HL-60/S4 treated with phorbol 12-myristate 13-acetate at 8.2 ng/mL for 4 days and 3 days (cell line): ENCODE results near the gene ENO4.

Experiments
- in situ Hi-C: fragments of 300-500 bp; cut with MboI; formaldehyde crosslinking; loops from 2 replicates; pipeline ENCODE4 v1.15.0; 2022; ENCODE audit warnings: low sequenced_read_pairs

ENO4 gene

DNA sequence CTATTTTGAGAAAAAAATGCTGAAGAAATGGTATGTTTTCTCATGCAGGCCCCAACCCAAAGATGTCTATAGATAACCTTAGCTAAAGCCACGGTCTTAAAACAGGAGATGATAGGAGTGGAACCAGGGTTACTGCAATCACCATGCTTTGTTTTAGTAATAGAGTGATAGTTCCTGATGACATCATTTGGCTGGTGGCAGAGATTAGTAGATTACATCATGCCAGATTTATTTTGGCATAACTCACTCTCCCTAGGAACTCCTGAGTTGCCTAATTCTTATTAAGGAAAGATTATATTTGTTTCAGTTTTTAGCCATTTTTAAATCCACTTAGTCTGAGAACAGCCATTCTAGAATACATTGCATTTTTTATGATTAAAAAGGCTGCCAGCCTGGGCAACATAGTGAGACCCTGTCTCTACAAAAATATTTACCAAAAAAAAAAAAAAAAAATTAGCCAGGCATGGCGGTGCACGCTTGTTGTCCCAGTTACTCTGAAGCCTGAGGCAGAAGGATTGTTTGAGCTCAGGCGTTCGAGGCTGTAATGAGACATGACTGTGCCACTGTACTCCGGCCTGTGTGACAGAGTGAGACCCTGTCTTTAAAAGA, 17.8 kb downstream of the ENO4 start:
- in situ Hi-C loops: no loop called here

DNA sequence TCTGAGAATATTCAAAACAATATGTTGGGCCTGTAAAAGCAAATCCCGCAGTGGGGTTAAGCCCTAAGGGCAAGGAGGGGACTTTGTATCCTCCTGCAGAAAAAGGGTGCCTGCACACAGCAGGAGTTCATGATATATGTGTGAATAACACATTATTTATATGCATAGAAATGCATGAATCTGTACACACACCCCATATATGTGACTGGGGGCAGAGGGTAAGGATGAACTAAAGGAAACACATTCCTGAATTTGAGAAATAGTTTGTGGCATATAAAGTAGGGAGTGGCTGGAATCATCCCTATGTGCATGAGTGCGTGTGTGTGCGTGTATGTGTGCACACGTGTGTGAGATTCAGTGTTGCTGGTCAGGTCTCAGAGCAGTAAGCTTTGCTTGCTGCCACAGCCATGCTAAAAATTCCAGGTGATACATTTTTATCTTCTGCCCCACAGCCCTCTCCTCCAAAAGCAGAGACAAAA, 18.9 kb downstream of the ENO4 start:
- in situ Hi-C loops: no loop called here

DNA sequence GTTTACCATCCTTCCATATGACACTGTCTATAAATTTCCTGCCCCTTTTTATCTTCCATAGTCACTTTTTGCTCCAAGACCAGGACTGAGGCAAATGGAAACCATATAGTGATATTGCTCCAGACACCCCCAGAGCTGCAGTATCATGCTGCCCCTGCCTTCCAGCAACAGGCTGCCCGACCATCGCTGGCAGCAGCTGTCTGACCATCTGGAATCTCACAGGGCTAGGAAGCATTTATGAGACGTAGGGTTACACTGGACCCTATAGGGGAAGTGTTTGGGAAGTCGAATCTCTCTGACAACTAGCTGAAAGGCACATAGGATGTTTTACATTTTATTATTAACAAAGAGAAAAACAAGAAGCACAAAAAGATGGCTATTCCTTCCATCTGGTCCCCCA, 19.4 kb downstream of the ENO4 start:
- in situ Hi-C loops: no loop called here

- in situ Hi-C loops: no loop called here
Measured at GRCh38 chr10:116870949-116871348, 21.6 kb downstream of the ENO4 start.

DNA sequence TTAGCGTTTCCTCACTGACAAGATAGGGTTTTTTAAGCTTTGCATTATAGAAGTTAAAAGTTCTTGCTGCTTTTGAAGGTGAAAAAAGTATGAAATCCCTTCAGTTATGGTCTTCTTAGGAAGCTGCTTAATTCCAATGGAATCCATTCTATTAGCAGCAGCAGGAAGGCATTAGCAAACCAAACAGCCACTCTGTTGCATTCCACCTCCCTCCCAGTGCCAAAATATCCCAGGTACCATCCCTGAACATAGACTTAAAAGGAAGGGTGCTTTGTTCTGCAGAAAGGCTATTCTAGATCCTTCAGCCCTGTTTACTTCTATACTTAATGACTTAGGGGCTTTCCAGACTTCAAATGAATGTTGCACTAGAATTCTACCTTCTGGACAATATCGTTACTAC, 23.8 kb downstream of the ENO4 start:
- in situ Hi-C loops: no loop called here

DNA sequence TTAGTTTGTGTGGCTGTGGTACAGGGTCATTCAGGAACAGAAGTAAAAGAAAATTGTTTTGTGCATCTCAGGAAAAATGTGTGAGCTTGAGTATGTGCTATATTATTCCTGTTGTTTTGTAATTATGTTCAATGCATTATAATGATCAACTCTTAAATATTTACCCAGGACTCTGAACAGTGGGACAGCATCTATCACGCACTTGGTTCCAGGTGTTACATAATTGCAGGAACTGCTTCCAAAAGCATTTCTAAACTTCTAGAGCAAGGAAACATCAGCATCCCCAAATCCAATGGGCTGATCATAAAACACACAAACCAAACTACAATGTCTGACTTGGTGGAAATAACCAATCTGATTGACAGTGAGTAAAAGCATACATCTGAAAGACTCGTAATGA, 26.6 kb downstream of the ENO4 start:
- in situ Hi-C loops: no loop called here

GRCh38 chr10:116877391-116877790, 28.1 kb downstream of the ENO4 start:
- in situ Hi-C loops: no loop called here

- in situ Hi-C loops: no loop called here
Measured at GRCh38 chr10:116878123-116878522, 28.8 kb downstream of the ENO4 start.

DNA sequence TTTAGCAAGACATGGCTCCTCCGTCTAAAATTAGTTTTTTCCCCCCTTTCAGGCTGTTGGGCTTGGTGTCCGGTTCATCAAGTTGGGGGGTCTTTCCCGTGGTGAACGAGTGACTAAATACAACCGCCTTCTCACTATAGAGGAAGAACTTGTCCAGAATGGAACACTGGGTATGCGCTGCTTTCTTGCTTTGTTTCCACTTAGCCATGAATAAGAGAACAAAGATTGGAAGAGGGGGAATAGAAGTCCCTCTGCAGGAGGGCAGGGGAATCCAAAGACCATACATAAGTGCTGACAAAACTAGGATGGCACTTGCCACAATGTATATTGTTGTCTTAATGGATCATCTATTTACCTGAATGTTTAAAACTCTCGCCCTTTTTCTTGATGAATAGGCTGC, 30.5 kb downstream of the ENO4 start:
- in situ Hi-C loops: no loop called here

- in situ Hi-C loops: no loop called here
Measured at GRCh38 chr10:116880716-116881482, 31.6 kb downstream of the ENO4 start.

DNA sequence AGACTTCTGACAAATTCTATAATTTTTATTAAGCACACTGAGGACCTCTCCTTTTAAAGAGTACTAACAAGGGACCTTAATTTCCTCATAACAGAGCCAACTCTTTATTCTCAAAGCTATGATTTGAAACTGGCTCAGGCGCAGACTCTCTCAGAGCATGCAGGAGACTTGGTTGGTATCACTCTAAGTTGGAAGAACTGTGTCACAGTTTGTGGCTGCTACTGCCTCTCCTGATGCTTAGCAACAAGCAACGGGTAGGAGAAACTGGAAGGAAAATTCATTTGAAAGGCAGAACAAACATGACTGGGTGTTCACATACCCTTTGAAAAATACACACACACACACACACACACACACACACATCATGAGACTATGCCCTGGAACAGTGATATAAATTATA, 33.3 kb downstream of the ENO4 start:
- in situ Hi-C loops: no loop called here

- in situ Hi-C loops: no loop called here
Measured at GRCh38 chr10:116886772-116887171, 37.5 kb downstream of the ENO4 start.

GRCh38 chr10:116888380-116889055, 39.2 kb downstream of the ENO4 start:
- in situ Hi-C loops: no loop called here

DNA sequence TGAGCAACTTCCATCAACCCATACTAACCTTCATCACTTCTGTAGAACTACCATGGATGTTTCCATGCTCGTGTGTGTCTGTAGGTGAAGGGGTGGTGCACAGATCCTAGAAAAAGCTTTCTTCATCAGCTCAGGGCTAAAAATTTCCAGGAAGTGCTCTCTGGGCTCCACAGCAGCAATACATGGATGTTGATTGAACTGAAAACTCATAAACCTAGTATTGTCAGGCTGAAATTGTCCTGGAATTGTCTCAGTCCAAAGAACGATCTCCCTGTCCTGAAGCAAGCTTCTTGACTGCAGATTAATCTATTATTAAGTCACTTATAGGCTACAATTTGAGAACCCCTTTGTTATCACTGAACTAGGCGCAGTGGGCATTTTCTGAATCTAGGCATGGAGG, 39.8 kb downstream of the ENO4 start:
- in situ Hi-C loops: no loop called here

DNA sequence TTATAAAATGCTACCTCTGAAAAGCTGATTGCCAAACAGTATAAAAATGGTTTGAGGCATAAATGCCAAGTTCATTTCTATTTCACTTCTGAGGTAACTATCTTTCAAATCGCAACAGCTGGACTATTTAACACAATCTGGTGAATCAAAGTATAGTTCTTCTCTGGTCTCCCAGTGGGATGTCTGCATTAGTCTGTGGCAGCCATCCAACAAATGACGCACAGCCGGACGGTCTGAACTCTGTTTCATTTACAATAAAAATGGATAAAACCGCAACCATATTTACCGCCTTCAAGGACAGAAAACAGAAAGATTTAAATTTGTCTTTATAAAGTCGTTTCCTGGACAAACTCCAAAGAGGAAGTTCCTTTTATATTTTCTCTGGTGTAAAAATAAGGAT, 41.9 kb downstream of the ENO4 start:
- in situ Hi-C loops: no loop called here

DNA sequence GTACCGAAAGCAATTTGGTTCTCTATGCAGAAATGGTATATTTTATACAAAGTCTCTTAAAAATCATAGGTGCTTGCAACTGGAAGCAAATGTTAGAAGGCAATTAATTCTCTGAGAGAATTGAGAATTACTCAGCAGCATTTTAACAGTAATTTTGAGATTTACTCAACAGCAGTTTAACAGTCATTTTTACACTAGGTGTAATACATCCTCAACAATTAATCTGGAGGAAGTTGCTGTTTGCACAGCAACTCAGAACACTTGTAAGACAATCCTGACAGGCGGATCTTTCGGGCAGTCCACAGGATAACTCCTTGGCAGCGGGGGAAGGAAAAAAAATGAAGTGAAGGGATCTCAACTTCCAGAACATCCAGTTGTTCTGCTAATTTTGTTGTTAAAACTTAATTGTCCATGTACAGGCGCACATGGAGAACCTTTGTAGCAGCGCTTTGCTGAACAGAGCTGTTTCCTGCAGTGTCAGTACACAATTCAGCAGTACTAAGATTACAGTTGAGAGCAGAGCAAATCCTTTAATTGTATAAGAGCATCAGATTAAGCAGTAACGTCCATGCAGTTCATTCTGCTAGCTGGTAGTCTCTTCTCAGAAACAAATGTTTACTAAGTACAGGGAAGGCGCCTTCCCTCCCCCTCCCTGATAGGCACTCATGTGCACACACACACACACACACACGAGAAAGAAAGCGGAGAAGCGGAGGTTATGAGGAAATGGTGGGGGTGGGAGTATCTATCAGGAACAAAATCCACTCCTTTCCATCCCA, 43.8 kb downstream of the ENO4 start:
- in situ Hi-C loops: no loop called here

DNA sequence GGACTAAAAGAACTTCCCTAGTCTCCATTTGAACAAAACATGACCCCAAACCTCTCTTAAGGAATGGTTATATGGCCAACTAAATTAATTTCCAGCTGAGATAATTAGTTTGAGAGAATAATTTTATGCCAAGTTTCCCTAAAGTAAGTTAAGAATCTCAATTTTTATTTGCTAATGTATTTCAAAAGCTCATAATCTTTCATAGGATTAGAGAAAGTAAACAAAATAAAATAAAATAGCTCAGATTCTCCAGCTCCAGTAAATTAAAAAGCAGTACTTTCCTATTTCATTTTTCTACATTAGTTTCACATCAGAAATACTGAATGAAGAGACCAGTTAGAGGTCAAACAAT, 44.4 kb downstream of the ENO4 start:
- in situ Hi-C loops: no loop called here

DNA sequence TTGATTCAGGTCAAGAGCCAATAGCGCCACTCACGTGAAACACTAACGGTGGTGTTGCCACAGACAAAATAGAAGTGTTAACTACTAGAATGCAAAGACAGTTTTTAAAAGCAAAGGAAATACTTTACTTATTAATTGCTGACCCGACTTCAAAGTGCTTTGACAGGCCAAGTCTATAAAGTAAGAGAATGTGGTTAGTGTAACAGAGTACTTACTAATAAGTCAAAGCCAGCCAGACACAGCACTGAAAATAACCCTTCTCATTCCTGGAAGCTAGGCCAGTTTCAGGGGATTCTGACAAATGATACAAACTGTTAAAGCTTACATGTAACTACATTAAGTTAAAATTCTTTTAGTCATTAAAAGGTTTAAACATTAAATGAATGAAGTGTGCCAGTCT, 50.3 kb downstream of the ENO4 start:
- in situ Hi-C loops: no loop called here

DNA sequence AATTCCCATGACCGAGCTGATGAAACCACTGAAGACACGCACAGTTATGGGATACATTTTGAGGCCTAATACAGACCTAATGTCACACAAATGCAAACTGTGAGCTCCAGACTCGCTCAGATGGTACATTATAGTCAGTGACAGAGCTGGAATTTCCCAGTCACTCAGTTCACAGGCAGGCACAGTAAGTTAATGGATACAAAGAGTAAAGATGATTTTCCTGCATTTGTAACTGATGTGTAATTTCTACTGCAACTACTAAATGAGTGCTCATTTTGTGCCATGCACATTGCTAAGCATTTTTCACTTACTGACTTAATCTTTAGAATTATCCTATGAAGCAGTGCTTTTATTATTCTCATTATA, 56.5 kb downstream of the ENO4 start:
- in situ Hi-C loops: no loop called here

DNA sequence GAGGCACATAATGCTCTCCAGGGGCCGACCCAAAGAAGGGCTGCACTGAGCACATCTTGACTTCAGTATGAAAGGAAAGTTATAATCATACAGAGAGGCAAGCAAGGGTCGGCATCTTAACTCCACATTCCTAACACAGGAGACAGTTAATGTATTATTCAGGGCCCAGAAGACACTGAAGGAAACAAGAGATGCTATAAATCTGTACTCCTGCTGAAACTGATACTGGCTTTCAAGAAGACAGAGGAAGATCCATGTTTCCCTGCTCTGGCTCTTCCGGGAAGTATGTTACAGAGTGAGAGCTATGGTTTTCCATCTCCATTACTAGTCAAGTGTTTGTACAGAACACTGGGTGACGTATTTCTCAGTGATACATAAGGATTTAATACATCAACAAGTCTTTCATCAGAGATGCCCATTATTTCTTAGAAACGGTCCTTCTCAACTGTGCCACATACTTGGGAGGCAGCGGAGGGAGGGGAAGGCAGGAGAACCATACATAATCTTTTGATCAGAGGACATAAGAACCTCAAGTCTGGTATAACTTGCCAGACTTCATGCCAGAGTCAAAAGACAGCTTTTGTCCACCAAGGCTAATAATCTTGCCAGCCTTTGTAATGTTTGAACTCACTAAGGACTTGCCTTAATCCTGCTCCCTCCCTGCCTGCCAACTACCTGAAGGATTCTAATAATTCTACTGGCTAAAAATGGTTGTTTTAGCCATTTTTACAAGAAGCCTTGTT, 58.1 kb downstream of the ENO4 start:
- in situ Hi-C loops: no loop called here

DNA sequence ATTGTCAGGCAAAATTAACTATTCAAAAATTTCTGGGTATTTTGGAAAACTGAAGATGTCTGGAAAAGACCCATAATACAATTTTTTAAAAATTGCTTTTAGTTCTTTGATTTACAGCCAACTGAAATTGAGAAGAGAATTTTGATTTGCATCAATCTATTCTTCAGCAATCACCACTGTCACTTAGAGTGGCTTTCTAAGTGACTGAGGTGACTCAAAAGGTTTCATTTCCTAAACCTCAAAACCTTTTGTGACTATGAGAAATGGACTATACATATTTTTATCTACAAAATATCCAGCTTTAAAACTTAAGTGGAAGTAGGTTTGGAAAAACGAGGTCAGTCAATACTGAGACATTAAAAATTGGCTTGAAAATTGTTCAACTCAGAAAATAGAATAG, 60.0 kb downstream of the ENO4 start:
- in situ Hi-C loops: no loop called here
